Activated CD4-positive, alpha-beta T cell treated with anti-CD3 and anti-CD28 coated beads, Interleukin-2, Interleukin-4, amounts not matched to agents 100 ng/mL and 50 ng/mL, durations not matched to agents 16 hours and 8 hours (primary cell): ENCODE results near the gene GUCY1A2.

Experiments
- DNase-seq: peaks from one replicate; pipeline ENCODE4 v3.0.0-alpha.2; 2020; ENCODE audit warnings: low spot score

GUCY1A2 gene

DNA sequence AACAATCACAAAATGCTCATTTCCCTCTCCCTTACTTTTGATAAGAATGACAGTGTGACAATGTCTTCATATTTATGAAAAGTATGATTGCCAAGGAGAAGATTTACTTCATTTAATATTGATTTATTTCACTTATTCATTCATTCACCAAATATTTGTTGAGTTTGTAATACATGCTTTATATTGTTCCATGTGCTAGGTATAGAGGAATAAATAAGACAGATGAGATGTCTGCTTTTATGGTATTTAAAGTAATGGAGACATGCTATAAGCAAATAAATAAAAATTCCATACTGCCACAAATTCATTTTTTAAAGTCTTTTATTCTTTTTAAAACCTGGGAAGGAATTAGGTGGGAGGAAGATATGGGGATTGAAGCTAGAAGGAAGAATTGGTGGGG lies 289.4 kb downstream of the GUCY1A2 start:
- DNase-seq, result no peak

DNA sequence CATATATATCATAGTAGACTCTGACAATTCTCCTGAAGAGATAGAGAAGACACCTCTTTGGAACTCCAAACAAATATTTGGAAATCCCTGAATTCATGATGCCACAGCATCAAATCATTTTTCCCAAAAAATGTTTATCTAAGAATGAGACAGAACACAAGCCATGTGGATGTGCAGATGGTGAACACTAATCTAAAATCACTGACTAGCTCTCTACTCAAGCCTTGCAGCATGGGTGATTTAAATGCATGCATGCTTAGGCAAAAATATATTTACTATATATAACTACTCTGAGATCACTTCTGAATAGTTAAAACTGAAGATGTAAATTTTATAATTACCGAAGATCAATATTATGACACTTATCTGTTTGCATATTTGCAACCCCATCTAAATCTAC lies 289.9 kb downstream of the GUCY1A2 start:
- DNase-seq, result no peak

DNA sequence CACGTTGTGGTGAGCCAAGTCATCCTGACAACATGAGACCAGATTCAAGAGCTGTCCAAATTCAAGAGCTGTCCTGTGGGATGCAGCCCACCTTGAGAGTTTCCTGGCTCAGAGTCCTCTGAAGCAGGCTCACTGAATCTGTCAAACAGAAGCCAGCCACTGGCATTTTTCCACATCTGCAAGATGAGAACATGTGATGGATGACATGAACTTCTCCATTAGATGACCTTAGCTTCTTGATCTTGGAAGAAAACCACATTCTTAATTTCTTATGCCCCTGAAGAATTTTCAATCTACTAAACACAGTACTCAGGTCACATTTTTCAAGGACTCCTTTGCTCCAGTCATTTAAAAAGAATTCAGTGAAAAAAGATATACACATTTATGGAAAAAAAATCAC lies 291.0 kb downstream of the GUCY1A2 start:
- no peak for DNase-seq

DNA sequence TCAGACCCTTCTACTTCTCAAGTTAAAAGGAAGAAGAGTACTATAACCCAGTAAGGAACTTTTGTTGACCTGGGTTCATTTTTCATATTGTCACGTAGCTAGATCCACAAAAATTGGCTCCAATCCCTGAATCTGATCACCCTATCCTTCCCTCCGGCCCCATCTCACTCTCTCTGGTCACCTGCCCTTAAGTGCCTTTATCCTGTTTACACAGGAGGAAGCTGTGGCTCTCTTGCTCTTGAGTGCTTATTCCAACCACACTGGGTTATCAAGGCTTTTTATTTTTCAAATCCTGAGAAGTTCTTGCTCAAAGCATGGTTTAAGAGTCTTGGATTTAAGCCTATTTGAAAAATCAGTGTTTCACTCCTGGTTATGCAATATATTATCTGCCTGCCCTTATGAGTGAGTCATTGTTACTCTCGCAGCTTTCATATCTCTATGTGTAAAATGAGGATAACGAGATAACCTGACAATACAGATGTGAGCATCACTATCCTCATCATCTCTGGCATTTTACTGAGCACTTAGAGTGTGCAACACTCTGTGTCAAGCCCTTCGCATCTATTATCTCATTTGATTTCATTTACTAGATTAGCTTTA lies 293.9 kb downstream of the GUCY1A2 start:
- no peak for DNase-seq

DNA sequence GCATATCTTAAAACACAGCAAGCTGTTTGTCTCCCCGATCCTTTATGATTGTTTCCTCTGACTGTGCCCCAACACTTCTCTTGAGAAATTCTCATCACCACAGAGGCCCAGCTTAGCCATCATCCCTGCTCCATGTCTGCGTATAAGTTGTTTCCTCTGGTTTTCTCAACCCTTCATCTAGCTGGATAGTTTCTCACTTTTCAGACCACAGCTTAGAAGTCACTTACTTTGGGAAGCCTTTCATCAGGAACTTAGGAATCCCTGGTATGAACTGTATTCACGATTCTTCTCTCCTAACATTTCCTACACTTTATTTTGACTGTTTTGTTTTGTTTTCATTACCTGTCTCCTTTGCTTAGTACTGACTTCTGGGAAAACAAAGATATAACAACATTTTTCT lies 295.2 kb downstream of the GUCY1A2 start:
- DNase-seq, result no peak

DNA sequence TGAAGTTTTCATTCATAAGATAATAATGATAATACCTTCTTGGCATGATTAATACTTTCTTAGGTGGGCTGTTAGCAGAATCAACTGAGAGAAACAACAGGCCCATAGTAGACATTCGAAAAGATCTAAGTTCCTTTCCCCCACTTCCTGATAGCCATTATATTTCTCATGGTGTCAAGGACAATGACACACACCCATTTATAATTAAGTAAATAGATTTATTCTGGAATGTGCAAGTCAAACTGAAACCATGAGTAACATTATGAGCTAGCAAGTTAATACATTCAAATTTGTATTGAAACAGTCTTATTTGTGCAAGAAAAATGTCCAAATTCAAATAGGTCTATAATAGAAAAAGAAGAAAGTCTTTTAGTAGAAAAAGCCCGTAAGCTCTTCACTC lies 301.1 kb downstream of the GUCY1A2 start:
- no peak for DNase-seq

- no peak for DNase-seq
These were observed 304.1 kb downstream of the GUCY1A2 start for GRCh38 chr11:106714199-106714598.

- no peak for DNase-seq
These were observed 309.9 kb downstream of the GUCY1A2 start for GRCh38 chr11:106708348-106708747.

DNA sequence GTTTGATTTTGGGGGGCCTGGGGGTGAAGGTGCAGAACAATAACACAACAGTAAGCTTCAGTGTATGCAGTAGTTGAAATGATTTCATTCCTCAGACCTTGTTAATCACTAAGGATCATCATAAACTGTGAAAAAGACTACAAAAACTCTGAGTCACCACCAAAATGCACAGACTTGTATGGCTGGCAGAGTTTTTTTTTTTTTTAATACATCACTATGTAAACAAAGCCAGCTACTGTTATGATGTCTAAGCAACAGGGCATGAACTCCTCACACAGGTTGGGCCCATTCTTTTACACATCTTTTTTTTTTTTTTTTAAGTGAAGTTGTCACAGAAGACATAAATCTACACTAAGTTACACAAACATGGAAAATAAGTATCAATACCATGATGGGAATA lies 311.9 kb downstream of the GUCY1A2 start:
- DNase-seq, result no peak

DNA sequence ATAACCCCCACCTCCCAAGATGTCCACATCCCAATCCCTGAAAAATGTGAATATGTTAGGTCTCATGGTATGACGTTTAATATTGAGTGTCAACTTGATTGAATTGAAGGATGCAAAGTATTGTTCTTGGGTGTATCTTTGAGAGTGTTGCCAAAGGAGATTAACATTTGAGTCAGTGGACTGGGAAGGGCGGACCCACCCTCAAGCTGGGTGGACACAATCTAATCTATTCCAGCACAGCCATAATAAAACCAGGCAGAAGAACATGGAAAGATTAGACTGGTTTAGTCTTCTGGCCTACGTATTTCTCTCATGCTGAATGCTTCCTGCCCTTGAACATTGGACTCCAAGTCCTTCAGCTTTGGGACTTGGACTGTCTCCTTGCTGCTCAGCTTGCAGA lies 315.5 kb downstream of the GUCY1A2 start:
- DNase-seq, result no peak

DNA sequence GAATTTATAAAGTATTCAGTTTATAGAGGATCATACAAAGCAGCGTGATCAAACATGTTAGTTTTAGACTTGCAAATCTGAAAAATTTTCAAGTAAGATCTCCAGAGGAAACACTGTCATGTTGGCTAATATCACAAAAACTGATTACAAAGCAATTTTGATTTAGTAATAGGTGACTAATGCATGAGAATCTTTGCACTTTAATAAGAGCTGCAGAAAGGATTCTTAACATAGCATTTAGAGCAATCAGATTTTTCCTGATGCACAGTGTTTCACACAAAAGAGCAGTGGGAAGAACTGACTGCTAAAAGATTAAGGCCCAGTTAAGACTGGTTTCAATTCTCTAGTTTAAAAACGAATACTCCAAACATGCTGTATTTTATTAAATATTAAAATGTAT lies 321.2 kb downstream of the GUCY1A2 start:
- no peak for DNase-seq

- no peak for DNase-seq
These were observed 322.8 kb downstream of the GUCY1A2 start for GRCh38 chr11:106695506-106695905.

DNA sequence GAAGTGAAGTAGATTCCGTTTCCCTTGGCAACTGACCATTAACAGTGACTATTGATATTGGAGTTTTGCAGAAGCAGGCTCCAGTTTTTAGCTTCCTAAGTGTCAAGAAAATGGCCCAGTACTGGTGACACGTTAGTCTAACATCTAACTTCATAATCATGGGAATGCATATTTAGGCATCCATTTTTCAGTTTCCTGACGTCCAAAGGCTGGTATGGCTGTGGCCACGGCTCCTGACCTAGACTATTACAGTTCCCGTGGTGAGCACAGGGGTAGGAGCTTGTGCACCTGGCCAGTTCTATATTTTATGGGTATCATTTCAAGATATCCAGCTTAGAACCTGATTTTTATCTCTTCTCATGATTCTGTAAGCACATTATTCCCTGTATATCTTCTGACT lies 323.8 kb downstream of the GUCY1A2 start:
- no peak for DNase-seq

- no peak for DNase-seq
These were observed 326.4 kb downstream of the GUCY1A2 start for GRCh38 chr11:106691807-106692365.

DNA sequence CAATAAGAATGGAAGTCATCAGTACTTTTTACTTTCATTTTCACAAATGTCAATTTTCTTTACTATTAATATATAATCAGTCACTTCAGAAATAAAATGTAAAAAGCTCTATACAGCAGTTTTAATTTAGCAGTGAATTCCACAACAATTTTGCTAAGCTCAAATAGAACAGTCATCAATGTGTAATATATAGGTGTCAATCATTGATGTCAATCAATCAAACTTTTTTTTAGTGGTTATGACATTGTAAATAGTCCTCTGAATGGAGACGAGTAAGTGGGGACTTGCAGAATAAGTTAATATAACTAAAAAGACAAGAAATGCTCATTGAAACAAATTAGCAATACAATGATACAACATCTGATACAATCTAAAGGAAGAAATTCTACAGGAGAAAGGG lies 327.4 kb downstream of the GUCY1A2 start:
- no peak for DNase-seq

- no peak for DNase-seq
These were observed 333.3 kb downstream of the GUCY1A2 start for GRCh38 chr11:106684944-106685343.

DNA sequence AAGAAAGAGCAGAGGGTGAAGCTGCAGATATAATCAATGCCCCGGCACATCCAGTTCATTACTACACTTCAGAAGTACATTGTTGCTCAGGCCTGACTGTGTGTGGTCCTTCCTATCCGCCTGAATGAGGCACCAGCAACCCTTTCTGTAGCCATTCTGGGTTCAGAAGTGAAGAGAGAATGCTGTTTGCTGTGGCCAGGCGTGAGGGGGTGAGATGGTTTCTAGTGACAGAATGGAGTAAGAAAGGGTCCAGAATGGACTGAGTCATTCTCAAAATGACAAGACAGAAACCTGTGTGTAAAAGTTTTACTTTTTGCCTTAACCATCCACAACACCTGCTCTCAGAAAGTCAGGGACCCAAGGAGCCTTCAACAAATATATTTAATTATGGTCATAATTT lies 334.8 kb downstream of the GUCY1A2 start:
- DNase-seq, result no peak

DNA sequence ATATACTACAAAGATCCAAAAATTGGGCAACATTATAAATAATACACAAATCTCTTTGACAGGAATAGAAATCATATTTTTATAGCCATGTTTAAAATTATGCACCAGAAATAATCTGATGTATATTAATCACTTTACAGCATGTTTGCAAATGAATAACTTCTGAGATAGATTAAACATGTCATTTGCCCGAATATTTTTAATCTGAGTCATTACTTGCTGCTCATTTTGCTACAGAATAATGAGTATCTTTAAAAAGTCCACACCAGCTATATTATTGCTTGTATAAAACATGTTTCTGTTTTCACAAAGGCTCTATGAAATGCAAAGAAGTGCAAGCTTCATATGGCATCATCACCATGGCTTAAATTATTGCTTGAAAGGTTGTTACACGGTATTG lies 336.8 kb downstream of the GUCY1A2 start:
- DNase-seq, result no peak

- DNase-seq, result no peak
These were observed 338.7 kb downstream of the GUCY1A2 start for GRCh38 chr11:106679581-106679980.

- no peak for DNase-seq
These were observed 339.1 kb downstream of the GUCY1A2 start for GRCh38 chr11:106679181-106679580.

DNA sequence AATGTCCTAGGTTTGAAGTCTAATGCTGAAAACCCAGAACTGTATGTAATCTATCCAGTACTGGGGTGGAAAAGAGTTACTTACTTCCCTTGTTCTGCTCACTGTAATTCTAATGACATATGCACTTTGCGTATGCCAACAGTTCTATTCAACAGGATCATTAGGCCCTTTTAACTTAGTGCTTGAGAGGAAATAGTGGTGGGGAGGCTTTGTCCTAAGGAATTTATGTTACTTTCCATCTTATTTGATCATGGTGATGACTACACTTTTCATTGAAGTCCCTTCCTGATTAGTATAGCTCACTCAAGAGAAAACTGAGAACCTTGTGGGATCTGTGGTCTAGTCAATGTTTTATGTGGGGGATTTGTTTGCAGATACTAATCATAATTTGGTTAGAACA lies 348.2 kb downstream of the GUCY1A2 start:
- DNase-seq, result no peak

DNA sequence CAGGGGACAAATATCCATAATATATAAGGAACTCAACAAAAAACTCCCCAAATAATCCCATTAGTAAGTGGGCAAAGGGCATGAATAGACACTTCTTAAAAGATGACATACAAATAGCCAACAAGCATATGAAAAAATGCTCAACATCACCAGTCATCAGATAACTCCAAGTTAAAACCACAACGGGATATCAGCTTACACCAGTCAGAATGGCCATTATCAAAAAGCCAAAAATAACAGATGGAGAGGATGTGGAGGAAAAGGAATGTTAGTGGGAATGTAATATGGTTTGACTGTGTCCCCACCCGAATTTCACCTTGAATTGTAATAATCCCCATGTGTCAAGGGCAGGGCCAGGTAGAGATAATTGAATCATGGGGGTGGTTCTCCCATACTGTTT lies 350.1 kb downstream of the GUCY1A2 start:
- no peak for DNase-seq

DNA sequence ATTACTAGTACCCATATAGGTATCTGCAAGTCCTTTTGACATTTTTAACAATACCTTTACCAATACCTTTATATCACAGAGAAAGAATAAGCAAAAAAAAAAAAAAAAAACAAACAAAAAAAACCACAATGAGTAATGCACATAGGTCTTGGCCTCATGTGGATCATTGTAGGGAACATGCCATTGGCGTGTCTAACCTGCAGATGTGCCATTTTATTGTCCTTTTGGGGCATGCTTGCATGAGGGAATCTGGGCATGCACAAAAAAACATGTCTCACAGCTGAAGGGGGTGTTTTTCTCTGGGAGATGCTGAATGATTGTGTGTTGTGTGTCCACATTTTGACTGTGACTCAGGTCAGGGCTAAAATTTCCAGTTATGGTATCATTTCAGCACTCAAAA lies 361.6 kb downstream of the GUCY1A2 start:
- DNase-seq, result no peak

DNA sequence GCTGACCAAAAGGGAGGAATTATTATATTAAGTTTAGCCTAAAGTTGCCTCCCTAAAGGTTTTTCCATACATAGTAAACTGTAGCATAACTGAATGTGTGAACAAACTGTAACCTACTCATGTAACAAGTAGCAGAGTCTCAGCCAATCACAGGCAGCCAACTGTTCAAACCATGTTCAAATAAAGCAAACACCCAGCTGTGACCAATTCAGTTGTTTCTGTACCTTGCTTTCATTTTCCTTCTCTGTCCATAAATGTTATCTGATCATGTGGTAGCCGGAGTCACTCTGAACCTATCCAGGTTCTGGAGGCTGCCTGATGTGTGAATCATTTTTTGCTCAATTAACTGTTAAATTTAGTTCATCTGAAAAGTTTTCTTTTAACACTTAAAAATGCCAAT lies 373.5 kb downstream of the GUCY1A2 start:
- DNase-seq, result no peak

GRCh38 chr11:106642331-106642730 lies 375.9 kb downstream of the GUCY1A2 start:
- no peak for DNase-seq
